DOHH2 (cell line): Measurements from ENCODE around the gene TMEM95.

Source experiments
- EZH2phosphoT487 ChIP-seq: fragments of 200-600 bp; sonication (generic); IDR thresholded peaks from 2 replicates; pipeline ENCODE4 v1.6.1; 2017; ENCODE audit warnings: borderline replicate concordance, mild to moderate bottlenecking, antibody characterized with exemption, low read length, moderate library complexity, mixed read lengths
- TF ChIP-seq, protein P1 (sequence below): fragments of 200-600 bp; sonication (generic); IDR thresholded peaks from one replicate; pipeline ENCODE4 v1.5.1; 2014; ENCODE audit warnings: antibody characterized with exemption, mild to moderate bottlenecking, low read depth, low read length; ENCODE audit not compliant: poor library complexity, severe bottlenecking

GRCh38 chr17:7379134-7379533 lies 24.2 kb downstream of the TMEM95 start:
- TF ChIP-seq, protein P1, sequence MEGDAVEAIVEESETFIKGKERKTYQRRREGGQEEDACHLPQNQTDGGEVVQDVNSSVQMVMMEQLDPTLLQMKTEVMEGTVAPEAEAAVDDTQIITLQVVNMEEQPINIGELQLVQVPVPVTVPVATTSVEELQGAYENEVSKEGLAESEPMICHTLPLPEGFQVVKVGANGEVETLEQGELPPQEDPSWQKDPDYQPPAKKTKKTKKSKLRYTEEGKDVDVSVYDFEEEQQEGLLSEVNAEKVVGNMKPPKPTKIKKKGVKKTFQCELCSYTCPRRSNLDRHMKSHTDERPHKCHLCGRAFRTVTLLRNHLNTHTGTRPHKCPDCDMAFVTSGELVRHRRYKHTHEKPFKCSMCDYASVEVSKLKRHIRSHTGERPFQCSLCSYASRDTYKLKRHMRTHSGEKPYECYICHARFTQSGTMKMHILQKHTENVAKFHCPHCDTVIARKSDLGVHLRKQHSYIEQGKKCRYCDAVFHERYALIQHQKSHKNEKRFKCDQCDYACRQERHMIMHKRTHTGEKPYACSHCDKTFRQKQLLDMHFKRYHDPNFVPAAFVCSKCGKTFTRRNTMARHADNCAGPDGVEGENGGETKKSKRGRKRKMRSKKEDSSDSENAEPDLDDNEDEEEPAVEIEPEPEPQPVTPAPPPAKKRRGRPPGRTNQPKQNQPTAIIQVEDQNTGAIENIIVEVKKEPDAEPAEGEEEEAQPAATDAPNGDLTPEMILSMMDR: no peak
- TF ChIP-seq EZH2phosphoT487: no peak
